Stimulated activated CD8-positive, alpha-beta memory T cell treated with anti-CD3 and anti-CD28 coated beads, Interleukin-7, amount 100 ng/mL, for 1 hour (primary cell): ENCODE results near the gene HAUS7.

ENCODE experiments used
- DNase-seq, 2 donors: peaks; one replicate each; pipeline ENCODE4 v3.0.0-alpha.2; 2020; ENCODE audit warnings: low read depth in 2 of 2

Gene HAUS7

GRCh38 chrX:153439977-153440376 lies 30.4 kb downstream of the HAUS7 start:
- DNase-seq, result no peak

GRCh38 chrX:153438532-153438931 lies 31.8 kb downstream of the HAUS7 start:
- DNase-seq, result no peak

- no peak for DNase-seq
Measured at GRCh38 chrX:153435845-153436244, 34.5 kb downstream of the HAUS7 start.

GRCh38 chrX:153434801-153435200 lies 35.6 kb downstream of the HAUS7 start:
- DNase-seq, result no peak

GRCh38 chrX:153433781-153434285 lies 36.5 kb downstream of the HAUS7 start:
- DNase-seq, result no peak

GRCh38 chrX:153433161-153433680 lies 37.2 kb downstream of the HAUS7 start:
- DNase-seq, result no peak

GRCh38 chrX:153430796-153431195 lies 39.6 kb downstream of the HAUS7 start:
- DNase-seq, result no peak

GRCh38 chrX:153426204-153426603 lies 44.2 kb downstream of the HAUS7 start:
- DNase-seq, result no peak

- no peak for DNase-seq
Measured at GRCh38 chrX:153423652-153424051, 46.7 kb downstream of the HAUS7 start.

- no peak for DNase-seq
Measured at GRCh38 chrX:153421856-153422255, 48.5 kb downstream of the HAUS7 start.

GRCh38 chrX:153420851-153421599 lies 49.4 kb downstream of the HAUS7 start:
- DNase-seq, result no peak

- no peak for DNase-seq
Measured at GRCh38 chrX:153417637-153418036, 52.7 kb downstream of the HAUS7 start.

- no peak for DNase-seq
Measured at GRCh38 chrX:153416781-153417450, 53.5 kb downstream of the HAUS7 start.

- DNase-seq, result no peak
Measured at GRCh38 chrX:153414856-153415510, 55.4 kb downstream of the HAUS7 start.

GRCh38 chrX:153413731-153414130 lies 56.6 kb downstream of the HAUS7 start:
- DNase-seq, result no peak

GRCh38 chrX:153412746-153413720 lies 57.3 kb downstream of the HAUS7 start:
- no peak for DNase-seq

- DNase-seq, result no peak
Measured at GRCh38 chrX:153411988-153412574, 58.3 kb downstream of the HAUS7 start.

GRCh38 chrX:153411255-153411987 lies 59.0 kb downstream of the HAUS7 start, which contains the start of gene ZFP92:
Gene ZFP92, plus strand, starts transcription at chrX:153411472. Its CDS starts 6,851 bp downstream, at chrX:153418323.
- peak in 1 of 2 donors; percentile 8 for DNase-seq

GRCh38 chrX:153410888-153411254 lies 59.5 kb downstream of the HAUS7 start:
- no peak for DNase-seq

GRCh38 chrX:153410373-153410772 lies 60.0 kb downstream of the HAUS7 start:
- no peak for DNase-seq
